ENCODE measurements around the gene ANKRD63.
A peak's percentile ranks its signal among the peaks of the same experiment; 100 is the strongest.

ANKRD63 gene

GRCh38 chr15:40253167-40253790, 29.6 kb downstream of the ANKRD63 start:
- H4K8ac ChIP-seq (ENCODE audit: low read depth, low read length), result peak overlapping the region; percentile 25
- H2AFZ ChIP-seq (ENCODE audit: insufficient read depth, low read length, poor library complexity), result peak overlapping the region; percentile 88
- peaks cover 9% of the 10 kb centered on the region for H3K79me2 ChIP-seq (ENCODE audit: control insufficient read depth, insufficient read depth, low read length, poor library complexity)
- DNase-seq, result no peak
- peaks cover 22% of the 10 kb centered on the region for H3K79me1 ChIP-seq (ENCODE audit: low read length)
- H2BK5ac ChIP-seq (ENCODE audit: low read depth, low read length, poor library complexity), result no peak overlapping the region
- no peak overlapping the region for H3K9ac ChIP-seq (ENCODE audit: low read length)
- peak overlapping the region; percentile 88 for H4K91ac ChIP-seq (ENCODE audit: low read depth, low read length)
- peak overlapping the region; percentile 58 for H2BK12ac ChIP-seq (ENCODE audit: low read length)
- H3K27ac ChIP-seq (ENCODE audit: low read depth, low read length), result no peak overlapping the region
- no CpG with 5 or more reads among the region's 28 CpGs for WGBS (ENCODE audit: extremely low coverage, insufficient coverage, insufficient read length)
- peak overlapping the region; percentile 60 for H2BK120ac ChIP-seq (ENCODE audit: insufficient read depth, low read length, poor library complexity)
- peak overlapping the region; percentile 76 for H3K4me2 ChIP-seq (ENCODE audit: low read length)
- H3K4me3 ChIP-seq (ENCODE audit: low read depth, low read length), result peak overlapping the region; percentile 66
- H3K4me1 ChIP-seq (ENCODE audit: control insufficient read depth in 1 of 2, insufficient read depth in 2 of 2, low read length in 2 of 2), result peaks cover 41 to 44% of the 10 kb centered on the region in 2 experiments
- H3K14ac ChIP-seq (ENCODE audit: low read length), result peak overlapping the region; percentile 66
- H4K12ac ChIP-seq (ENCODE audit: low read depth, low read length), result no peak overlapping the region
- H3K36me3 ChIP-seq (ENCODE audit: control insufficient read depth in 1 of 2, insufficient read depth in 2 of 2, low read length in 2 of 2), result no peaks in the 10 kb centered on the region
- H3K9me3 ChIP-seq (ENCODE audit: insufficient read depth, low read depth, low read length), result no peaks in the 10 kb centered on the region
- H3K4ac ChIP-seq (ENCODE audit: low read depth, low read length), result peak overlapping the region; percentile 20
- H3K18ac ChIP-seq (ENCODE audit: low read length), result peak overlapping the region; percentile 64
- H2AK5ac ChIP-seq (ENCODE audit: low read length), result peak overlapping the region; percentile 3
- no peak overlapping the region for H3K23ac ChIP-seq (ENCODE audit: low read length)
- H3K27me3 ChIP-seq (ENCODE audit: insufficient read depth, low read length), result peaks cover 4% of the 10 kb centered on the region

- H3K23ac ChIP-seq (ENCODE audit: low read length), result no peak overlapping the region
- peak overlapping the region; percentile 68 for H4K8ac ChIP-seq (ENCODE audit: low read depth, low read length)
- peaks cover 9% of the 10 kb centered on the region for H3K79me2 ChIP-seq (ENCODE audit: control insufficient read depth, insufficient read depth, low read length, poor library complexity)
- H3K14ac ChIP-seq (ENCODE audit: low read length), result peak overlapping the region; percentile 66
- H2BK5ac ChIP-seq (ENCODE audit: low read depth, low read length, poor library complexity), result peak overlapping the region; percentile 13
- H3K4me3 ChIP-seq (ENCODE audit: low read depth, low read length), result peak overlapping the region; percentile 66
- H3K79me1 ChIP-seq (ENCODE audit: low read length), result peaks cover 18% of the 10 kb centered on the region
- H2BK12ac ChIP-seq (ENCODE audit: low read length), result peak overlapping the region; percentile 58
- WGBS (ENCODE audit: extremely low coverage, insufficient coverage, insufficient read length), result no CpG with 5 or more reads among the region's 82 CpGs
- DNase-seq, result peak in 1 of 2 donors; percentile 46
- H3K9ac ChIP-seq (ENCODE audit: low read length), result no peak overlapping the region
- H3K4me1 ChIP-seq (ENCODE audit: control insufficient read depth in 1 of 2, insufficient read depth in 2 of 2, low read length in 2 of 2), result peaks cover 35 to 40% of the 10 kb centered on the region in 2 experiments
- peaks cover 4% of the 10 kb centered on the region for H3K27me3 ChIP-seq (ENCODE audit: insufficient read depth, low read length)
- no peak overlapping the region for H2AK5ac ChIP-seq (ENCODE audit: low read length)
- H3K4ac ChIP-seq (ENCODE audit: low read depth, low read length), result peak overlapping the region; percentile 64
- peak overlapping the region; percentile 88 for H2AFZ ChIP-seq (ENCODE audit: insufficient read depth, low read length, poor library complexity)
- peak overlapping the region; percentile 88 for H4K91ac ChIP-seq (ENCODE audit: low read depth, low read length)
- H3K36me3 ChIP-seq (ENCODE audit: control insufficient read depth in 1 of 2, insufficient read depth in 2 of 2, low read length in 2 of 2), result no peaks in the 10 kb centered on the region
- peak overlapping the region; percentile 37 for H4K12ac ChIP-seq (ENCODE audit: low read depth, low read length)
- H2BK120ac ChIP-seq (ENCODE audit: insufficient read depth, low read length, poor library complexity), result peak overlapping the region; percentile 60
- peak overlapping the region; percentile 64 for H3K18ac ChIP-seq (ENCODE audit: low read length)
- H3K27ac ChIP-seq (ENCODE audit: low read depth, low read length), result no peak overlapping the region
- H3K4me2 ChIP-seq (ENCODE audit: low read length), result peak overlapping the region; percentile 76
- H3K9me3 ChIP-seq (ENCODE audit: insufficient read depth, low read depth, low read length), result no peaks in the 10 kb centered on the region
Measured at GRCh38 chr15:40252438-40253166, 30.3 kb downstream of the ANKRD63 start.

GRCh38 chr15:40252141-40252437, 30.8 kb downstream of the ANKRD63 start:
- DNase-seq, result peak in 1 of 2 donors; percentile 41
- Histone ChIP-seq H3K9ac (ENCODE audit: low read length) (no peak overlapping the region), H4K91ac (ENCODE audit: low read depth, low read length) (peak overlapping the region; percentile 23), H2BK12ac (ENCODE audit: low read length) (peak overlapping the region; percentile 23), H3K4me1 (ENCODE audit: control insufficient read depth in 1 of 2, insufficient read depth in 2 of 2, low read length in 2 of 2) (peaks cover 30 to 34% of the 10 kb centered on the region in 2 experiments), H3K14ac (ENCODE audit: low read length) (peak overlapping the region; percentile 66), H2AK5ac (ENCODE audit: low read length) (peak overlapping the region; percentile 29), H3K27ac (ENCODE audit: low read depth, low read length) (no peak overlapping the region), H3K23ac (ENCODE audit: low read length) (no peak overlapping the region), H2BK120ac (ENCODE audit: insufficient read depth, low read length, poor library complexity) (no peak overlapping the region), H3K27me3 (ENCODE audit: insufficient read depth, low read length) (peaks cover 4% of the 10 kb centered on the region), H4K8ac (ENCODE audit: low read depth, low read length) (no peak overlapping the region), H3K36me3 (ENCODE audit: control insufficient read depth in 1 of 2, insufficient read depth in 2 of 2, low read length in 2 of 2) (no peaks in the 10 kb centered on the region), H3K4me3 (ENCODE audit: low read depth, low read length) (no peak overlapping the region), H3K9me3 (ENCODE audit: insufficient read depth, low read depth, low read length) (no peaks in the 10 kb centered on the region), H2BK5ac (ENCODE audit: low read depth, low read length, poor library complexity) (no peak overlapping the region), H3K79me1 (ENCODE audit: low read length) (peaks cover 13% of the 10 kb centered on the region), H3K4me2 (ENCODE audit: low read length) (peak overlapping the region; percentile 76), H2AFZ (ENCODE audit: insufficient read depth, low read length, poor library complexity) (peak overlapping the region; percentile 88), H3K4ac (ENCODE audit: low read depth, low read length) (no peak overlapping the region), H4K12ac (ENCODE audit: low read depth, low read length) (peak overlapping the region; percentile 37), H3K18ac (ENCODE audit: low read length) (no peak overlapping the region), H3K79me2 (ENCODE audit: control insufficient read depth, insufficient read depth, low read length, poor library complexity) (peaks cover 9% of the 10 kb centered on the region)
- no CpG with 5 or more reads among the region's 27 CpGs for WGBS (ENCODE audit: extremely low coverage, insufficient coverage, insufficient read length)

GRCh38 chr15:40251486-40252140, 31.3 kb downstream of the ANKRD63 start:
- H3K36me3 ChIP-seq (ENCODE audit: control insufficient read depth in 1 of 2, insufficient read depth in 2 of 2, low read length in 2 of 2), result no peaks in the 10 kb centered on the region
- H3K4me1 ChIP-seq (ENCODE audit: control insufficient read depth in 1 of 2, insufficient read depth in 2 of 2, low read length in 2 of 2), result peaks cover 28 to 31% of the 10 kb centered on the region in 2 experiments
- no peak overlapping the region for H3K9ac ChIP-seq (ENCODE audit: low read length)
- H2AK5ac ChIP-seq (ENCODE audit: low read length), result peak overlapping the region; percentile 29
- H3K14ac ChIP-seq (ENCODE audit: low read length), result no peak overlapping the region
- H3K9me3 ChIP-seq (ENCODE audit: insufficient read depth, low read depth, low read length), result no peaks in the 10 kb centered on the region
- no CpG with 5 or more reads among the region's 10 CpGs for WGBS (ENCODE audit: extremely low coverage, insufficient coverage, insufficient read length)
- no peak overlapping the region for H4K8ac ChIP-seq (ENCODE audit: low read depth, low read length)
- H3K79me2 ChIP-seq (ENCODE audit: control insufficient read depth, insufficient read depth, low read length, poor library complexity), result peaks cover 8% of the 10 kb centered on the region
- H3K27me3 ChIP-seq (ENCODE audit: insufficient read depth, low read length), result peaks cover 4% of the 10 kb centered on the region
- H4K12ac ChIP-seq (ENCODE audit: low read depth, low read length), result no peak overlapping the region
- no peak overlapping the region for H3K4ac ChIP-seq (ENCODE audit: low read depth, low read length)
- H2BK5ac ChIP-seq (ENCODE audit: low read depth, low read length, poor library complexity), result no peak overlapping the region
- DNase-seq, result no peak
- H2AFZ ChIP-seq (ENCODE audit: insufficient read depth, low read length, poor library complexity), result no peak overlapping the region
- H4K91ac ChIP-seq (ENCODE audit: low read depth, low read length), result peak overlapping the region; percentile 23
- H3K18ac ChIP-seq (ENCODE audit: low read length), result no peak overlapping the region
- peak overlapping the region; percentile 76 for H3K4me2 ChIP-seq (ENCODE audit: low read length)
- no peak overlapping the region for H3K27ac ChIP-seq (ENCODE audit: low read depth, low read length)
- H3K23ac ChIP-seq (ENCODE audit: low read length), result no peak overlapping the region
- H2BK120ac ChIP-seq (ENCODE audit: insufficient read depth, low read length, poor library complexity), result no peak overlapping the region
- peak overlapping the region; percentile 23 for H2BK12ac ChIP-seq (ENCODE audit: low read length)
- peaks cover 10% of the 10 kb centered on the region for H3K79me1 ChIP-seq (ENCODE audit: low read length)
- H3K4me3 ChIP-seq (ENCODE audit: low read depth, low read length), result no peak overlapping the region
